OCI-LY7 (cell line): ENCODE results near the gene PFKM. TPM values are rescaled to one million over a fixed set of nuclear protein-coding genes. Genes with fewer than 3 reads are reported as not detected.

Source experiments
- BruUV-seq: library from RNA; stranded (reverse); fragments of 400-500 nt; replicated peaks from 2 replicates; lab custom pipeline; 2021; lab: Mats Ljungman, UMichigan
- CTCF ChIA-PET: fragments of 300-600 bp; sonication (Branson Sonifier 250); formaldehyde crosslinking; loops from one replicate; lab custom pipeline; 2022; ENCODE audit warnings: antibody characterized with exemption; ENCODE audit not compliant: unreplicated experiment; lab: Charles Lee
- POLR2A ChIA-PET: fragments of 300-600 bp; sonication (Branson Sonifier 250); formaldehyde crosslinking; loops from one replicate; lab custom pipeline; 2022; ENCODE audit warnings: antibody characterized with exemption; lab: Charles Lee
- DNase-seq: peaks from one replicate; pipeline ENCODE4 v3.0.0-alpha.2; 2015; ENCODE audit warnings: low spot score
- H2AFZ ChIP-seq: fragments of 200-600 bp; sonication (generic), shearing (Covaris generic); 2 replicates; pipeline ENCODE4 v1.6.1; 2014; ENCODE audit warnings: mild to moderate bottlenecking, antibody characterized with exemption, low read length, moderate library complexity
- H3K27ac ChIP-seq: fragments of 200-600 bp; sonication (generic); 2 replicates; pipeline ENCODE4 v1.5.1; 2014; ENCODE audit warnings: mixed run types, low read depth, mild to moderate bottlenecking, moderate library complexity, low read length, inconsistent platforms; ENCODE audit not compliant: poor library complexity, severe bottlenecking
- H3K36me3 ChIP-seq: fragments of 200-600 bp; sonication (generic); 2 replicates; pipeline ENCODE4 v1.6.1; 2014; ENCODE audit warnings: mild to moderate bottlenecking, antibody characterized with exemption, low read length, moderate library complexity, mixed read lengths; ENCODE audit not compliant: insufficient read depth
- H3K4me1 ChIP-seq: fragments of 200-600 bp; sonication (generic); 2 replicates; pipeline ENCODE4 v1.5.1; 2014; ENCODE audit warnings: mild to moderate bottlenecking, low read length; ENCODE audit not compliant: insufficient read depth, poor library complexity, severe bottlenecking
- H3K4me2 ChIP-seq: fragments of 200-600 bp; sonication (generic); 2 replicates; pipeline ENCODE4 v1.6.1; 2014; ENCODE audit warnings: mild to moderate bottlenecking, low read length
- H3K4me3 ChIP-seq: fragments of 200-600 bp; sonication (generic); 2 replicates; pipeline ENCODE4 v1.5.1; 2014; ENCODE audit warnings: mild to moderate bottlenecking, low read depth, low read length; ENCODE audit not compliant: poor library complexity, severe bottlenecking
- H3K79me2 ChIP-seq: fragments of 200-600 bp; sonication (generic); 2 replicates; pipeline ENCODE4 v1.6.1; 2016; ENCODE audit warnings: low read depth, mild to moderate bottlenecking, low read length, moderate library complexity, mixed read lengths; ENCODE audit not compliant: insufficient read depth
- H3K9me2 ChIP-seq: fragments of 200-600 bp; sonication (generic); 2 replicates; pipeline ENCODE4 v1.6.1; 2016; ENCODE audit warnings: mild to moderate bottlenecking, low read length, mixed read lengths; ENCODE audit not compliant: insufficient read depth
- H3K9me3 ChIP-seq: fragments of 200-600 bp; sonication (generic); 2 replicates; pipeline ENCODE4 v1.6.1; 2014; ENCODE audit warnings: mild to moderate bottlenecking, mixed run types, low read length, mixed read lengths
- H4K20me1 ChIP-seq: fragments of 200-600 bp; sonication (generic); 2 replicates; pipeline ENCODE4 v1.6.1; 2014; ENCODE audit warnings: mild to moderate bottlenecking, antibody characterized with exemption, low read length, moderate library complexity, mixed read lengths; ENCODE audit not compliant: insufficient read depth
- EZH2phosphoT487 ChIP-seq: fragments of 200-600 bp; sonication (generic); IDR thresholded peaks from 2 replicates; pipeline ENCODE4 v1.6.1; 2018; ENCODE audit warnings: low read depth, borderline replicate concordance, mild to moderate bottlenecking, mixed run types, antibody characterized with exemption, low read length, moderate library complexity, mixed read lengths
- intact Hi-C: fragments of 100-400 bp; cut with micrococcal nuclease; formaldehyde crosslinking; loops from one replicate; pipeline ENCODE4 v1.10.0; 2022; ENCODE audit not compliant: unreplicated experiment
- total RNA-seq, 2 experiments: library from RNA; depleted of rRNA in 1 of 2; stranded (reverse); fragments of >200 nt in 1 of 2; shearing (Covaris generic) in 1 of 2; gene quantifications; 2 replicates each; pipeline ENCODE4 v1.2.3, GENCODE V29; 2014 to 2022
- TF ChIP-seq, protein P1 (sequence below): fragments of 200-600 bp; sonication (generic); conservative IDR thresholded peaks from 2 replicates; pipeline ENCODE4 v1.5.1; 2014; ENCODE audit warnings: mild to moderate bottlenecking, antibody characterized with exemption, low read length, moderate library complexity, mixed read lengths

PFKM gene
- total RNA-seq, 2 experiments from 2014 or later = 37.4 to 80.1 TPM

DNA sequence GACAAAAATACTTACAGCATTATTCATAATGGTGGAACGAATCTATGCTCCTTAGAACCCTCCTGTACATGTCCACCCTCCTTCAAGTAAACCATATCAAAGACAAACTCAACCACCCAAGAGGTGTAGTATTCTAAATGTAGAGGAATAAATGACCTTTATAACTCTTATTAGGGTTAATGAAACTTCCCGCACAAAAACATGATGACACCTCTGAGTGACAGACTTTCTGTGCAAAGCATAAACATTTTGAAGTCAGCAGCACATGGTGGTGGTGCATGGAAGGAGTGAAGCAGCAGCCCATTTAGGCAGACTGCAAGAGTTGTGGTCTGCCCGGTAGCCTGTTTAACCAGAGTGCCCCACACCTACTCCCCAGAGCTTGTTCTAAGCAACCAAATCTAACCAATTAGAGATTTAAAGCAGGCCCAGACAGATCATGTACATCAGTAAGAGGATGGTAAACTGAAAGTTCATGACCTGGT is 38.8 kb downstream of the PFKM start:
- DNase-seq = peak; percentile 19
- intact Hi-C loops = loop anchor here (1.0 to 2.0 kb wide), 4 partner anchors 39 to 451 kb away; partner anchors contain the start of genes PFKM and RPAP3
- Histone ChIP-seq H3K79me2 (peaks cover 10% of the 10 kb centered on the region), H3K9me2 (no peaks in the 10 kb centered on the region), H3K27ac (peak overlapping the region; percentile 64), H2AFZ (peak overlapping the region; percentile 87), H3K9me3 (no peaks in the 10 kb centered on the region), H3K4me2 (peak overlapping the region; percentile 67), H4K20me1 (no peaks in the 10 kb centered on the region), H3K4me3 (peak overlapping the region; percentile 81), H3K36me3 (peaks cover 5% of the 10 kb centered on the region), H3K4me1 (peaks cover 13% of the 10 kb centered on the region)
- BruUV-seq = no TSS peak
- CTCF ChIA-PET = interaction anchor here (0.6 to 1.0 kb wide), 2 partner anchors 53 to 179 kb away, joined by 3 read pairs; no protein-coding TSS in a partner anchor
- TF ChIP-seq, protein P1, sequence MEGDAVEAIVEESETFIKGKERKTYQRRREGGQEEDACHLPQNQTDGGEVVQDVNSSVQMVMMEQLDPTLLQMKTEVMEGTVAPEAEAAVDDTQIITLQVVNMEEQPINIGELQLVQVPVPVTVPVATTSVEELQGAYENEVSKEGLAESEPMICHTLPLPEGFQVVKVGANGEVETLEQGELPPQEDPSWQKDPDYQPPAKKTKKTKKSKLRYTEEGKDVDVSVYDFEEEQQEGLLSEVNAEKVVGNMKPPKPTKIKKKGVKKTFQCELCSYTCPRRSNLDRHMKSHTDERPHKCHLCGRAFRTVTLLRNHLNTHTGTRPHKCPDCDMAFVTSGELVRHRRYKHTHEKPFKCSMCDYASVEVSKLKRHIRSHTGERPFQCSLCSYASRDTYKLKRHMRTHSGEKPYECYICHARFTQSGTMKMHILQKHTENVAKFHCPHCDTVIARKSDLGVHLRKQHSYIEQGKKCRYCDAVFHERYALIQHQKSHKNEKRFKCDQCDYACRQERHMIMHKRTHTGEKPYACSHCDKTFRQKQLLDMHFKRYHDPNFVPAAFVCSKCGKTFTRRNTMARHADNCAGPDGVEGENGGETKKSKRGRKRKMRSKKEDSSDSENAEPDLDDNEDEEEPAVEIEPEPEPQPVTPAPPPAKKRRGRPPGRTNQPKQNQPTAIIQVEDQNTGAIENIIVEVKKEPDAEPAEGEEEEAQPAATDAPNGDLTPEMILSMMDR = 0 out of 2 replicates have a peak, but pooled peaks have one; percentile 4
- TF ChIP-seq EZH2phosphoT487 = no peak
- POLR2A ChIA-PET = interaction anchor here (0.9 to 1.9 kb wide), 14 partner anchors 10 to 169 kb away, joined by 3 to 17 read pairs (median 4); partner anchors contain the start of genes PFKM and SENP1

DNA sequence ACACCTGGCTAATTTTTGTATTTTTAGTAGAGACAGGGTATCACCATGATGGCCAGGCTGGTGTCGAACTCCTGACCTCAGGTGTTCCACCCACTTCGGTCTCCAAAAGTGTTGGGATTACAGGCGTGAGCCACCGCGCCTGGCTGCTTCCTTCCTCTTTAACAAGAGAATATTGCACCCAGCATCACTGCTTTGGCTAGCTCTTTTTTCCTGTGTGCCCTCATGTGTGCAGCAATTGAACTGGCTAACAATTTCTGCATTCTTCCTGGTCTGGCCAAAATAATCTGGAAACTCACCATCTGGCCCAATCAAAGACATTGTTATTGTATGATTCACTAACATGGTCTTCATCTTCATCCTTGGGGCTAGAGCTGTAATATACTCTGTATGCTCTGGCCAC is 40.9 kb downstream of the PFKM start:
- H3K4me3 ChIP-seq = no peak overlapping the region
- intact Hi-C loops = no loop called here

More for the DNA sequence above, 40.9 kb downstream of the PFKM start:
- Histone ChIP-seq H3K9me3 (no peaks in the 10 kb centered on the region), H2AFZ (no peak overlapping the region), H4K20me1 (no peaks in the 10 kb centered on the region), H3K79me2 (peaks cover 10% of the 10 kb centered on the region), H3K4me2 (no peak overlapping the region), H3K9me2 (no peaks in the 10 kb centered on the region), H3K27ac (no peak overlapping the region), H3K4me1 (peaks cover 13% of the 10 kb centered on the region), H3K36me3 (no peaks in the 10 kb centered on the region)
- POLR2A ChIA-PET = interaction anchor here (0.7 to 1.2 kb wide), 4 partner anchors 10 to 106 kb away, joined by 3 read pairs; no protein-coding TSS in a partner anchor
- DNase-seq = no peak
- CTCF ChIA-PET = no interaction called here
- TF ChIP-seq, protein P1 = no peak
- no peak for TF ChIP-seq EZH2phosphoT487
- BruUV-seq = no TSS peak
